Hepatocyte (in vitro differentiated cells): ENCODE measurements around the gene ARHGAP6. TPM values are rescaled to one million over a fixed set of nuclear protein-coding genes. Genes with fewer than 3 reads are reported as not detected.

Experiments used
- DNase-seq: peaks from one replicate; pipeline ENCODE4 v3.0.0-alpha.2; 2016; ENCODE audit warnings: low spot score
- H2AFZ ChIP-seq: fragments of 200-600 bp; sonication (generic); 2 replicates; pipeline ENCODE4 v1.6.0; 2016; ENCODE audit warnings: antibody characterized with exemption, mild to moderate bottlenecking
- H3K27ac ChIP-seq: fragments of 200-600 bp; sonication (generic); 2 replicates; pipeline ENCODE4 v1.5.1; 2016; ENCODE audit warnings: mild to moderate bottlenecking
- H3K27me3 ChIP-seq: fragments of 200-600 bp; sonication (generic); 2 replicates; pipeline ENCODE4 v1.6.1; 2016
- H3K36me3 ChIP-seq: fragments of 200-600 bp; sonication (generic); replicated peaks from 2 replicates; pipeline ENCODE4 v1.5.1; 2016; ENCODE audit warnings: low read depth; ENCODE audit not compliant: insufficient read depth
- H3K4me1 ChIP-seq: fragments of 200-600 bp; sonication (generic); 2 replicates; pipeline ENCODE4 v1.5.1; 2016; ENCODE audit warnings: mild to moderate bottlenecking, moderate library complexity; ENCODE audit not compliant: insufficient read depth
- H3K4me2 ChIP-seq: fragments of 200-600 bp; sonication (generic); 2 replicates; pipeline ENCODE4 v1.6.0; 2016
- H3K4me3 ChIP-seq: fragments of 200-600 bp; sonication (generic); 2 replicates; pipeline ENCODE4 v1.5.1; 2016; ENCODE audit warnings: mild to moderate bottlenecking
- H3K79me2 ChIP-seq: fragments of 200-600 bp; sonication (generic); 2 replicates; pipeline ENCODE4 v1.6.0; 2017; ENCODE audit warnings: mild to moderate bottlenecking
- H3K9me2 ChIP-seq: fragments of 200-600 bp; sonication (generic); replicated peaks from 2 replicates; pipeline ENCODE4 v1.6.0; 2017; ENCODE audit warnings: mild to moderate bottlenecking; ENCODE audit not compliant: insufficient read depth
- H3K9me3 ChIP-seq: fragments of 200-600 bp; sonication (generic); 2 replicates; pipeline ENCODE4 v1.5.1; 2016; ENCODE audit warnings: low read depth, mild to moderate bottlenecking
- H4K20me1 ChIP-seq: fragments of 200-600 bp; sonication (generic); 2 replicates; pipeline ENCODE4 v1.6.0; 2016; ENCODE audit warnings: mild to moderate bottlenecking; ENCODE audit not compliant: insufficient read depth, poor library complexity, severe bottlenecking
- EZH2 ChIP-seq: fragments of 200-600 bp; sonication (generic); IDR thresholded peaks from 2 replicates; pipeline ENCODE4 v1.6.1; 2016; ENCODE audit warnings: antibody characterized with exemption, mild to moderate bottlenecking, borderline replicate concordance
- EZH2phosphoT487 ChIP-seq: fragments of 200-600 bp; sonication (generic); IDR thresholded peaks from one replicate; pipeline ENCODE4 v1.6.1; 2018; ENCODE audit warnings: antibody characterized with exemption, mild to moderate bottlenecking, low read depth, moderate library complexity; ENCODE audit not compliant: unreplicated experiment, severe bottlenecking
- WGBS: methylation state at CpG from one replicate; pipeline ENCODE4 v1.1.6; 2016; ENCODE audit warnings: low lambda C conversion rate; ENCODE audit errors: missing lambda C conversion rate; 5-methylcytosine and 5-hydroxymethylcytosine counted together
- polyA plus RNA-seq: library from polyadenylated mRNA; unstranded; fragments of >200 nt; fragmentation: Nextera tagmentation; extraction: Ambion mirVana; gene quantifications from 2 replicates; pipeline ENCODE4 v1.2.1, GENCODE V29; 2016
- total RNA-seq: library from RNA; depleted of rRNA; stranded (reverse); fragments of >200 nt; gene quantifications from 2 replicates; pipeline ENCODE4 v1.2.3, GENCODE V29; 2014
- TF ChIP-seq, protein P1 (sequence below): fragments of 200-600 bp; sonication (generic); IDR thresholded peaks from 2 replicates; pipeline ENCODE4 v1.5.1; 2016; ENCODE audit warnings: antibody characterized with exemption, mild to moderate bottlenecking; ENCODE audit not compliant: poor library complexity

Gene ARHGAP6
- total and polyA plus RNA-seq, 2 experiments from 2014 or later, result 4.9 to 6.9 TPM

DNA sequence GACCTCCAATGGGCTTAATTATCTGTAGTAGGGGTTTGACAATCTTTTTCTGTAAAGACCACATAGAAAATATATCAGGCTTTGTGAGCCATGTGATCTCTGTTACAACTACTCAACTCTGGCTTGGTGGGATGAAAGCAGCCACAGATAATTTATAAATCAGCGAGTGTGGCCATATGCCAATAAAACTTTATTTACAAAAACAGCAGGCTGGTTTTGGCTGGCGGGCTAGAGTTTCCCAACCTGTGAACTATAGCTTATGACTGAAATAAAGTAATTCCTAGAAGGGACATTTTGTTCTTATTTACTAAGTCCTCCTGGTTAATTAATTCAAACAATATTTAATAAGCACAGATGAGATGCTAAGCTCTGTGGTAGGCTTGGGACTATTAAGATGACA lies 408.4 kb downstream of the ARHGAP6 start:
- H3K4me1 ChIP-seq, result no peaks in the 10 kb centered on the region
- H3K9me2 ChIP-seq, result no peaks in the 10 kb centered on the region
- no peak overlapping the region for H3K4me2 ChIP-seq
- no peaks in the 10 kb centered on the region for H3K9me3 ChIP-seq
- DNase-seq, result no peak
- no peaks in the 10 kb centered on the region for H3K36me3 ChIP-seq
- no peaks in the 10 kb centered on the region for H3K79me2 ChIP-seq
- no peaks in the 10 kb centered on the region for H3K27me3 ChIP-seq
- TF ChIP-seq, protein P1, sequence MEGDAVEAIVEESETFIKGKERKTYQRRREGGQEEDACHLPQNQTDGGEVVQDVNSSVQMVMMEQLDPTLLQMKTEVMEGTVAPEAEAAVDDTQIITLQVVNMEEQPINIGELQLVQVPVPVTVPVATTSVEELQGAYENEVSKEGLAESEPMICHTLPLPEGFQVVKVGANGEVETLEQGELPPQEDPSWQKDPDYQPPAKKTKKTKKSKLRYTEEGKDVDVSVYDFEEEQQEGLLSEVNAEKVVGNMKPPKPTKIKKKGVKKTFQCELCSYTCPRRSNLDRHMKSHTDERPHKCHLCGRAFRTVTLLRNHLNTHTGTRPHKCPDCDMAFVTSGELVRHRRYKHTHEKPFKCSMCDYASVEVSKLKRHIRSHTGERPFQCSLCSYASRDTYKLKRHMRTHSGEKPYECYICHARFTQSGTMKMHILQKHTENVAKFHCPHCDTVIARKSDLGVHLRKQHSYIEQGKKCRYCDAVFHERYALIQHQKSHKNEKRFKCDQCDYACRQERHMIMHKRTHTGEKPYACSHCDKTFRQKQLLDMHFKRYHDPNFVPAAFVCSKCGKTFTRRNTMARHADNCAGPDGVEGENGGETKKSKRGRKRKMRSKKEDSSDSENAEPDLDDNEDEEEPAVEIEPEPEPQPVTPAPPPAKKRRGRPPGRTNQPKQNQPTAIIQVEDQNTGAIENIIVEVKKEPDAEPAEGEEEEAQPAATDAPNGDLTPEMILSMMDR, result no peak
- TF ChIP-seq EZH2, result no peak
- no peak for TF ChIP-seq EZH2phosphoT487
- no peak overlapping the region for H3K27ac ChIP-seq
- no peak overlapping the region for H3K4me3 ChIP-seq
- 59% methylated on average over 2 of the region's 2 CpGs for WGBS
- no peaks in the 10 kb centered on the region for H4K20me1 ChIP-seq
- H2AFZ ChIP-seq, result no peak overlapping the region

DNA sequence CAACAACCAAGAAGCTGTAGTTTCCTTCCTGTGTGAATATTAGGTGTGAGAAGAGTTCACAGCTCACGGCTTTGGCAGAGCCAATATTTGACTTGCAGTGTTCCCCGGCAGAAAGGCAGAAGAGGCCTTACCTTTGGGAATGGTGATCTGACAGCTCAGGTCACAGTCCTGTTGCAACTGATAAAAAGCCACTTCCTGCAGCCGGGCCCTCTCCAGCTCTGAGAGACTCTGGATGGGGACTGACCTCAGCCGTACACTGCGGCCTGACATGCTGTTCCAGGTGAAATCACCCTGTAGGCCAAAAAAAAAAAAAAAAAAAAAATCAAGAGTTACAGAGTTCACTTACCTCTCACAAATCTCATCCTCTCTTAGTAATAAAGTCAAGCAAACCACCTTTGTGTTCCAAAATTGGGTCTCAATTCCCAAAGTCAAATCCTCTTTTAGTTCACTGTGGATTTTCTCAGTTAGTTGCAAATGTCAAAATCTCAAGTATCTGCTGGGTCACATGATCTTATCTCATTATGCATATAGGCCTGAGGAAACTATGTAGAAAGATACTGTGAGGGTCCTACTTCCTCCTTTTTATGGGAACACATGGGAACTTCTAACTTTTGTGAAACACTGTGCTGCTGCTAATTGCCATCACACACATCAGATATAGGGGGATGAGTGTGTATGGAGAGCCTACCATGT lies 411.2 kb downstream of the ARHGAP6 start:
- no peak overlapping the region for H3K4me3 ChIP-seq
- peak; percentile 6 for DNase-seq
- no peak overlapping the region for H2AFZ ChIP-seq
- 76% methylated on average over 5 of the region's 5 CpGs for WGBS
- H3K27me3 ChIP-seq, result no peaks in the 10 kb centered on the region
- no peak overlapping the region for H3K27ac ChIP-seq
- H3K9me3 ChIP-seq, result no peaks in the 10 kb centered on the region
- no peaks in the 10 kb centered on the region for H3K4me1 ChIP-seq
- no peaks in the 10 kb centered on the region for H4K20me1 ChIP-seq
- no peaks in the 10 kb centered on the region for H3K9me2 ChIP-seq
- TF ChIP-seq EZH2phosphoT487, result no peak
- TF ChIP-seq, protein P1, result no peak
- no peaks in the 10 kb centered on the region for H3K36me3 ChIP-seq
- no peaks in the 10 kb centered on the region for H3K79me2 ChIP-seq
- no peak overlapping the region for H3K4me2 ChIP-seq

- Histone ChIP-seq H3K4me1 (no peaks in the 10 kb centered on the region), H3K9me3 (no peaks in the 10 kb centered on the region), H3K27me3 (no peaks in the 10 kb centered on the region), H2AFZ (no peak overlapping the region), H3K4me3 (no peak overlapping the region), H3K36me3 (no peaks in the 10 kb centered on the region), H4K20me1 (no peaks in the 10 kb centered on the region), H3K9me2 (no peaks in the 10 kb centered on the region), H3K4me2 (no peak overlapping the region), H3K79me2 (no peaks in the 10 kb centered on the region), H3K27ac (no peak overlapping the region)
- TF ChIP-seq EZH2 (no peak), EZH2phosphoT487 (no peak)
- TF ChIP-seq, protein P1, result no peak
- DNase-seq, result no peak
- 44% methylated on average over 2 of the region's 2 CpGs for whole genome bisulfite sequencing
These were observed 421.1 kb downstream of the ARHGAP6 start for GRCh38 chrX:11244636-11245035.
